OCI-LY1 (cell line): ENCODE measurements around the gene CRYBG1.

ENCODE experiments used
- EZH2 ChIP-seq: fragments of 200-600 bp; sonication (generic), shearing (Covaris generic); IDR thresholded peaks from 2 replicates; pipeline ENCODE4 v1.8.0; 2017; ENCODE audit warnings: borderline replicate concordance, mixed run types, mild to moderate bottlenecking, antibody characterized with exemption, low read length, moderate library complexity, mixed read lengths
- TF ChIP-seq, protein P1 (sequence below): fragments of 200-600 bp; sonication (generic), shearing (Covaris generic); IDR thresholded peaks from 2 replicates; pipeline ENCODE4 v1.5.1; 2017; ENCODE audit warnings: mild to moderate bottlenecking, antibody characterized with exemption, low read length, moderate library complexity, mixed read lengths

DNA sequence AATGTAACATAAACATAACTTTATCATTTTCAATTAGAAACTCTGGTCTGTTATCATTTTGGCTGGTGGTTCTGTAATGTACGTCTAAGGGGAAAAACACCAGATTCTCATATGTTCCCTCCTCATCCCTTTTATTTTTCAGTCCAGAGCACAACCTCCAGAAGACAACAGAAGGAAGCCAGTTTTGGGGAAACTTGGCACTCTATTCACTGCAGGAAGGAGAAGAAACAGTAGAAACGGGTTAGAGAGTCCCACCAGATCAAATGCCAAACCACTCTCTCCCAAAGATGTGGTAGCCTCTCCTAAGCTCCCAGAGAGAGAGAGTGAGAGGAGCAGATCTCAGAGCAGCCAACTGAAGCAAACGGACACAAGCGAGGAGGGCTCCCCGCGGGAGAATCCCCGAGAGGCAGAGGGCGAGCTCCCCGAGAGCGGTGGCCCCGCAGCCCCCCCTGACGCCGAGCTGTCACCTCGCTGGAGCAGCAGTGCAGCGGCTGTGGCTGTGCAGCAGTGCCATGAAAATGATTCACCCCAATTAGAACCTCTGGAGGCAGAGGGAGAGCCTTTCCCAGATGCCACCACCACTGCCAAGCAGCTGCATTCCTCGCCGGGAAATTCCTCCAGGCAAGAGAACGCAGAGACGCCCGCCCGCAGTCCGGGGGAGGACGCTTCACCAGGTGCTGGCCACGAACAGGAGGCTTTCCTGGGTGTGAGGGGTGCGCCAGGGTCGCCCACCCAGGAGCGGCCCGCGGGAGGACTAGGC is 151.0 kb downstream of the CRYBG1 start:
- TF ChIP-seq, protein P1, sequence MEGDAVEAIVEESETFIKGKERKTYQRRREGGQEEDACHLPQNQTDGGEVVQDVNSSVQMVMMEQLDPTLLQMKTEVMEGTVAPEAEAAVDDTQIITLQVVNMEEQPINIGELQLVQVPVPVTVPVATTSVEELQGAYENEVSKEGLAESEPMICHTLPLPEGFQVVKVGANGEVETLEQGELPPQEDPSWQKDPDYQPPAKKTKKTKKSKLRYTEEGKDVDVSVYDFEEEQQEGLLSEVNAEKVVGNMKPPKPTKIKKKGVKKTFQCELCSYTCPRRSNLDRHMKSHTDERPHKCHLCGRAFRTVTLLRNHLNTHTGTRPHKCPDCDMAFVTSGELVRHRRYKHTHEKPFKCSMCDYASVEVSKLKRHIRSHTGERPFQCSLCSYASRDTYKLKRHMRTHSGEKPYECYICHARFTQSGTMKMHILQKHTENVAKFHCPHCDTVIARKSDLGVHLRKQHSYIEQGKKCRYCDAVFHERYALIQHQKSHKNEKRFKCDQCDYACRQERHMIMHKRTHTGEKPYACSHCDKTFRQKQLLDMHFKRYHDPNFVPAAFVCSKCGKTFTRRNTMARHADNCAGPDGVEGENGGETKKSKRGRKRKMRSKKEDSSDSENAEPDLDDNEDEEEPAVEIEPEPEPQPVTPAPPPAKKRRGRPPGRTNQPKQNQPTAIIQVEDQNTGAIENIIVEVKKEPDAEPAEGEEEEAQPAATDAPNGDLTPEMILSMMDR = no peak
- no peak for TF ChIP-seq EZH2
